GM23338 (cell line): ENCODE results near the gene EXD3.

Experiments used
- EZH2 ChIP-seq: fragments of 200-600 bp; sonication (generic); IDR thresholded peaks from one replicate; pipeline ENCODE4 v1.8.0; 2017; ENCODE audit warnings: antibody characterized with exemption, mild to moderate bottlenecking, low read depth; ENCODE audit not compliant: unreplicated experiment
- EZH2phosphoT487 ChIP-seq: fragments of 200-600 bp; sonication (generic); IDR thresholded peaks from one replicate; pipeline ENCODE4 v1.8.1; 2018; ENCODE audit warnings: antibody characterized with exemption; ENCODE audit not compliant: unreplicated experiment
- POLR2AphosphoS5 ChIP-seq: IDR thresholded peaks from 2 replicates; pipeline ENCODE4 v1.6.1; 2016; ENCODE audit warnings: antibody characterized with exemption, low read depth
- TF ChIP-seq, protein P1 (sequence below): IDR thresholded peaks from one replicate; pipeline ENCODE4 v1.6.1; 2018; ENCODE audit warnings: antibody characterized with exemption; ENCODE audit not compliant: unreplicated experiment
- TF ChIP-seq, protein P2 (sequence below), 2 experiments: fragments of 200-600 bp in 1 of 2; sonication (generic) in 1 of 2; conservative IDR thresholded peaks; 2 replicates each; pipeline versions ENCODE4 v1.5.1 to v1.6.1; 2016 to 2017; ENCODE audit warnings: antibody characterized with exemption in 2 of 2, low read depth in 2 of 2, mild to moderate bottlenecking in 2 of 2, moderate library complexity in 1 of 2
- TF ChIP-seq, protein P3 (sequence below): IDR thresholded peaks from 2 replicates; pipeline ENCODE4 v1.6.1; 2016; ENCODE audit warnings: antibody characterized with exemption

DNA sequence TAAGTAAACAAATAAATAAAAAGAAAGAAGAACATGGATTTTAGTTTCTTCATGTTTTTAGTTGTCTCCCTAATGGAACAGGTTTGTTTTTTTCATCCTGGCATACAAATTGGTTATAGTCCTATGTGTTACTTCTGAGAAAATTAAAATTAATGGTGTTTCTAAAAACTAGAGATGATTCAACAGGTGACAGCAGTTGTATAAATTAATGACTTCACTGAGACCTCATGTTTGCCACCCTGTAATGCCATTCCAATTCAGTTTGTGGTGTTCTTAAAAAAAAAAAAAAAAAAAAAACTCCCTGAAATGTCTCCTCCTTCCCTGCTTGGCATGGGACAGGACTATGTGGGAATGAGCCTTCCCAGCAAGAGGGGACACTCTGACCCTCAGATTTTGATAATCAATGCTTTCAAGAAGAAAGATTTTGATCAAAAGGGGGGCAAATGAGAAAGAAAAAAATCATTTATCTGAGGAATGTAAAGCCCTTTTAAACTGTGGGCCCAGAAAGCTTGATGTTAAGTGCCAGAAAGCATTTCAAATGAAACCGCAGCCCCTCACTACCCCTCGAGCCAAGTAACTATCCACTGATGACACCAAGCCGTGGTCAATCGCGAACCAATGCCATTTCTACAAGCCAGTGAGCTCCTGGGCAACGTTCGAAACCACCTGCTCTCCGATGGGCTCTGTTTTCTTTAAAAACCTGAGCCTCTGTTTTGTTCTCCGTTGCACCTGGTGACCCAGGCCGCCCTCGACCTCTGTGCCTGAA, 941 bp downstream of the EXD3 start:
- no peak for TF ChIP-seq EZH2
- TF ChIP-seq, protein P1, sequence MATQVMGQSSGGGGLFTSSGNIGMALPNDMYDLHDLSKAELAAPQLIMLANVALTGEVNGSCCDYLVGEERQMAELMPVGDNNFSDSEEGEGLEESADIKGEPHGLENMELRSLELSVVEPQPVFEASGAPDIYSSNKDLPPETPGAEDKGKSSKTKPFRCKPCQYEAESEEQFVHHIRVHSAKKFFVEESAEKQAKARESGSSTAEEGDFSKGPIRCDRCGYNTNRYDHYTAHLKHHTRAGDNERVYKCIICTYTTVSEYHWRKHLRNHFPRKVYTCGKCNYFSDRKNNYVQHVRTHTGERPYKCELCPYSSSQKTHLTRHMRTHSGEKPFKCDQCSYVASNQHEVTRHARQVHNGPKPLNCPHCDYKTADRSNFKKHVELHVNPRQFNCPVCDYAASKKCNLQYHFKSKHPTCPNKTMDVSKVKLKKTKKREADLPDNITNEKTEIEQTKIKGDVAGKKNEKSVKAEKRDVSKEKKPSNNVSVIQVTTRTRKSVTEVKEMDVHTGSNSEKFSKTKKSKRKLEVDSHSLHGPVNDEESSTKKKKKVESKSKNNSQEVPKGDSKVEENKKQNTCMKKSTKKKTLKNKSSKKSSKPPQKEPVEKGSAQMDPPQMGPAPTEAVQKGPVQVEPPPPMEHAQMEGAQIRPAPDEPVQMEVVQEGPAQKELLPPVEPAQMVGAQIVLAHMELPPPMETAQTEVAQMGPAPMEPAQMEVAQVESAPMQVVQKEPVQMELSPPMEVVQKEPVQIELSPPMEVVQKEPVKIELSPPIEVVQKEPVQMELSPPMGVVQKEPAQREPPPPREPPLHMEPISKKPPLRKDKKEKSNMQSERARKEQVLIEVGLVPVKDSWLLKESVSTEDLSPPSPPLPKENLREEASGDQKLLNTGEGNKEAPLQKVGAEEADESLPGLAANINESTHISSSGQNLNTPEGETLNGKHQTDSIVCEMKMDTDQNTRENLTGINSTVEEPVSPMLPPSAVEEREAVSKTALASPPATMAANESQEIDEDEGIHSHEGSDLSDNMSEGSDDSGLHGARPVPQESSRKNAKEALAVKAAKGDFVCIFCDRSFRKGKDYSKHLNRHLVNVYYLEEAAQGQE: no peak
- TF ChIP-seq POLR2AphosphoS5: no peak
- TF ChIP-seq, protein P2, sequence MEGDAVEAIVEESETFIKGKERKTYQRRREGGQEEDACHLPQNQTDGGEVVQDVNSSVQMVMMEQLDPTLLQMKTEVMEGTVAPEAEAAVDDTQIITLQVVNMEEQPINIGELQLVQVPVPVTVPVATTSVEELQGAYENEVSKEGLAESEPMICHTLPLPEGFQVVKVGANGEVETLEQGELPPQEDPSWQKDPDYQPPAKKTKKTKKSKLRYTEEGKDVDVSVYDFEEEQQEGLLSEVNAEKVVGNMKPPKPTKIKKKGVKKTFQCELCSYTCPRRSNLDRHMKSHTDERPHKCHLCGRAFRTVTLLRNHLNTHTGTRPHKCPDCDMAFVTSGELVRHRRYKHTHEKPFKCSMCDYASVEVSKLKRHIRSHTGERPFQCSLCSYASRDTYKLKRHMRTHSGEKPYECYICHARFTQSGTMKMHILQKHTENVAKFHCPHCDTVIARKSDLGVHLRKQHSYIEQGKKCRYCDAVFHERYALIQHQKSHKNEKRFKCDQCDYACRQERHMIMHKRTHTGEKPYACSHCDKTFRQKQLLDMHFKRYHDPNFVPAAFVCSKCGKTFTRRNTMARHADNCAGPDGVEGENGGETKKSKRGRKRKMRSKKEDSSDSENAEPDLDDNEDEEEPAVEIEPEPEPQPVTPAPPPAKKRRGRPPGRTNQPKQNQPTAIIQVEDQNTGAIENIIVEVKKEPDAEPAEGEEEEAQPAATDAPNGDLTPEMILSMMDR (conservative IDR thresholded peaks at IDR 0.05; ENCODE audit: low read depth in 2 of 2): no peak
- no peak for TF ChIP-seq EZH2phosphoT487
- TF ChIP-seq, protein P3, sequence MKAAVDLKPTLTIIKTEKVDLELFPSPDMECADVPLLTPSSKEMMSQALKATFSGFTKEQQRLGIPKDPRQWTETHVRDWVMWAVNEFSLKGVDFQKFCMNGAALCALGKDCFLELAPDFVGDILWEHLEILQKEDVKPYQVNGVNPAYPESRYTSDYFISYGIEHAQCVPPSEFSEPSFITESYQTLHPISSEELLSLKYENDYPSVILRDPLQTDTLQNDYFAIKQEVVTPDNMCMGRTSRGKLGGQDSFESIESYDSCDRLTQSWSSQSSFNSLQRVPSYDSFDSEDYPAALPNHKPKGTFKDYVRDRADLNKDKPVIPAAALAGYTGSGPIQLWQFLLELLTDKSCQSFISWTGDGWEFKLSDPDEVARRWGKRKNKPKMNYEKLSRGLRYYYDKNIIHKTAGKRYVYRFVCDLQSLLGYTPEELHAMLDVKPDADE: no peak
